GM18861 (cell line): ENCODE data around the gene RGL2.
"Not testable (repeated sequence)": the region's sequence is repeated elsewhere in the genome, so short reads cannot be mapped to it uniquely, and the experiment has no call there.

ENCODE experiments used
- ATAC-seq: cut with Tn5 transposase; IDR thresholded peaks from one replicate; pipeline ENCODE4 v1.9.1; 2021; ENCODE audit not compliant: unreplicated experiment

RGL2 gene

GRCh38 chr6:33298773-33299236 lies at the start of gene RGL2:
TSS of gene RGL2 (minus strand) at chr6:33298942. CDS start at chr6:33298610, 332 bp downstream.
- peak; percentile 5 for ATAC-seq

- ATAC-seq, result no peak
Measured at GRCh38 chr6:33347816-33348215, 49.1 kb upstream of the RGL2 start.

GRCh38 chr6:33346972-33347371 lies 48.2 kb upstream of the RGL2 start:
- not testable (repeated sequence) for ATAC-seq

GRCh38 chr6:33344701-33345697 lies 46.3 kb upstream of the RGL2 start:
- peak; percentile 22 for ATAC-seq

- peak; percentile 68 for ATAC-seq
Measured at GRCh38 chr6:33343953-33344611, 45.3 kb upstream of the RGL2 start.

- not testable (repeated sequence) for ATAC-seq
Measured at GRCh38 chr6:33343606-33343952, 44.8 kb upstream of the RGL2 start.

- ATAC-seq, result no peak
Measured at GRCh38 chr6:33339193-33339592, 40.5 kb upstream of the RGL2 start.

GRCh38 chr6:33336495-33336894 lies 37.8 kb upstream of the RGL2 start:
- ATAC-seq, result no peak

GRCh38 chr6:33335916-33336315 lies 37.2 kb upstream of the RGL2 start:
- no peak for ATAC-seq

GRCh38 chr6:33333666-33334065 lies 34.9 kb upstream of the RGL2 start:
- ATAC-seq, result no peak

- ATAC-seq, result no peak
Measured at GRCh38 chr6:33330736-33331135, 32.0 kb upstream of the RGL2 start.

- ATAC-seq, result no peak
Measured at GRCh38 chr6:33329058-33329457, 30.3 kb upstream of the RGL2 start.

- no peak for ATAC-seq
Measured at GRCh38 chr6:33324125-33324524, 25.4 kb upstream of the RGL2 start.

GRCh38 chr6:33323623-33323948 lies 24.8 kb upstream of the RGL2 start:
- no peak for ATAC-seq

- ATAC-seq, result no peak
Measured at GRCh38 chr6:33321227-33321626, 22.5 kb upstream of the RGL2 start.

- ATAC-seq, result no peak
Measured at GRCh38 chr6:33320315-33321181, 21.8 kb upstream of the RGL2 start.

GRCh38 chr6:33319939-33320314 lies 21.2 kb upstream of the RGL2 start:
- no peak for ATAC-seq

- ATAC-seq, result no peak
Measured at GRCh38 chr6:33318426-33319073, 19.8 kb upstream of the RGL2 start.

GRCh38 chr6:33317669-33318425 lies 19.1 kb upstream of the RGL2 start, which contains the start of gene ZBTB22:
TSS of gene ZBTB22 (minus strand) at chr6:33317744. CDS start at chr6:33316916, 828 bp downstream.
- ATAC-seq, result peak; percentile 37

GRCh38 chr6:33317419-33317668 lies 18.6 kb upstream of the RGL2 start:
- no peak for ATAC-seq
